ENCODE measurements around the gene CLEC4F. TPM values are rescaled to one million over a fixed set of nuclear protein-coding genes. Genes with fewer than 3 reads are reported as not detected.
"Not testable (repeated sequence)": the region's sequence is repeated elsewhere in the genome, so short reads cannot be mapped to it uniquely, and the experiment has no call there.

The CLEC4F gene
- total RNA-seq, 2 experiments from 2014 or later = not detected

DNA sequence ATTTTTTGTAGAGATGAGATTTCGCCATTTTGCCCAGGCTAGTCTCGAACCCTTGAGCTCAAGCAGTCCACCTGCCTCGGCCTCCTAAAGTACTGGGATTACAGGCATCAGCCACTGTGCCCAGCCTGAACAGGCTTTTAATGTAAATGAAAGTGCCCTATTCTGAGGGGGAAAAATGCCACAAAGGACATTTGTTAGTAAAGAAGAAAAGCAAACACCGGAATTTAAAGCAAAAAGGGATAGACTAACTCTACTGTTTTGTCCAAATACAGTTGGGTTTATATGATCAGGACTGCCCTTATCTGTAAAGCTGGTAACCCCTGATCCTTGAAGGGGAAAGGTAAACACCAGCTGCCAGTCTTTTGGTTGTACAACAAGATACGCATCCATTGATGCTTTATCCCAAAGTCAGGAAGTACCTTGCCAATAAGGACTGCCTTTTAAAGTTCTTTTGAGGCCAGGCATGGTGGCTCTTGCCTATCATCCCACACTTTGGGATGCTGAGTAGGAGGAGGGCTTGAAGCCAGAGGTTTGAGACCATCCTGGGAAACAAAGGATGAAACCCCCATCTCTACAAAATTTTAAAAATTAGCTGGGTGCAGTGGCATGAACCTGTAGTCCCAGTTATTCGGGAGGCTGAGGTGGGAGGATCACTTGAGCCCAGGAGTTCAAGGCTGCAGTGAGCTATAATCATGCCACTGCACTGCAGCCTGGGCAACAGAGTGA lies 13.1 kb downstream of the CLEC4F start:
- Mint-ChIP-seq H3K27me3 (peaks cover 4% of the 10 kb centered on the region), H3K4me3 (no peak overlapping the region), H3K36me3 (ENCODE audit: low read depth) (no peaks in the 10 kb centered on the region), H3K27ac (no peak overlapping the region), H3K4me1 (ENCODE audit: low read depth) (no peaks in the 10 kb centered on the region), H3K9me3 (no peaks in the 10 kb centered on the region)
- ChIA-PET CTCF (interaction anchor here (1.2 kb wide), 1 partner anchor 9 kb away, joined by 3 read pairs; no protein-coding TSS in a partner anchor), POLR2A (no interaction called here)
- TF ChIP-seq, protein P1, sequence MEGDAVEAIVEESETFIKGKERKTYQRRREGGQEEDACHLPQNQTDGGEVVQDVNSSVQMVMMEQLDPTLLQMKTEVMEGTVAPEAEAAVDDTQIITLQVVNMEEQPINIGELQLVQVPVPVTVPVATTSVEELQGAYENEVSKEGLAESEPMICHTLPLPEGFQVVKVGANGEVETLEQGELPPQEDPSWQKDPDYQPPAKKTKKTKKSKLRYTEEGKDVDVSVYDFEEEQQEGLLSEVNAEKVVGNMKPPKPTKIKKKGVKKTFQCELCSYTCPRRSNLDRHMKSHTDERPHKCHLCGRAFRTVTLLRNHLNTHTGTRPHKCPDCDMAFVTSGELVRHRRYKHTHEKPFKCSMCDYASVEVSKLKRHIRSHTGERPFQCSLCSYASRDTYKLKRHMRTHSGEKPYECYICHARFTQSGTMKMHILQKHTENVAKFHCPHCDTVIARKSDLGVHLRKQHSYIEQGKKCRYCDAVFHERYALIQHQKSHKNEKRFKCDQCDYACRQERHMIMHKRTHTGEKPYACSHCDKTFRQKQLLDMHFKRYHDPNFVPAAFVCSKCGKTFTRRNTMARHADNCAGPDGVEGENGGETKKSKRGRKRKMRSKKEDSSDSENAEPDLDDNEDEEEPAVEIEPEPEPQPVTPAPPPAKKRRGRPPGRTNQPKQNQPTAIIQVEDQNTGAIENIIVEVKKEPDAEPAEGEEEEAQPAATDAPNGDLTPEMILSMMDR (IDR thresholded peaks at IDR 0.05) = no peak
- intact Hi-C loops (cut with micrococcal nuclease) = no loop called here
- ATAC-seq (no peak), DNase-seq (no peak)

DNA sequence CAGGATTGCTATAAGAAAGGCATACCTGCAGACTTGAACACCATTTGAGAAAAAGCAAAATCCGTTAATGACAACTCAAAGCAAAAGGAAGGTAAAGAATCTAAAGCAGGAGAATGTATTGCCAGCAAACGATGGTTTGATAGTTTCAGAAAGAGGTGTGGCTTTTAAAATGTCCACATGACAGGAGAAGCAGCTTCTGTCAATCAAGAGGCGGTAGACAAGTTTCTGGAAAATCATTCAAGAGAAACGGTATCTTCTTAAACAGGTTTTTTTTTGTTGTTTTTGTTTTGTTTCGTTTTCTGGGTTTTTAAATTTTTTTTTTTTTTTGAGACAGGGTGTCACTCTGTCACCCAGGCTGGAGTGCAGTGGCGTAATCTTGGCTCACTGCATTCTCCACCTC lies 13.8 kb downstream of the CLEC4F start:
- H3K27me3 Mint-ChIP-seq = peaks cover 4% of the 10 kb centered on the region
- intact Hi-C loops (cut with micrococcal nuclease) = no loop called here
- DNase-seq (no peak), ATAC-seq (no peak)
- no peak overlapping the region for H3K4me3 Mint-ChIP-seq
- no peaks in the 10 kb centered on the region for H3K9me3 Mint-ChIP-seq
- H3K27ac Mint-ChIP-seq = no peak overlapping the region
- ChIA-PET CTCF (interaction anchor here (0.6 to 1.2 kb wide), 2 partner anchors 10 to 17 kb away, joined by 3 to 4 read pairs; no protein-coding TSS in a partner anchor), POLR2A (no interaction called here)
- TF ChIP-seq, protein P1 (IDR thresholded peaks at IDR 0.05) = no peak
- no peaks in the 10 kb centered on the region for H3K4me1 Mint-ChIP-seq (ENCODE audit: low read depth)
- no peaks in the 10 kb centered on the region for H3K36me3 Mint-ChIP-seq (ENCODE audit: low read depth)

DNA sequence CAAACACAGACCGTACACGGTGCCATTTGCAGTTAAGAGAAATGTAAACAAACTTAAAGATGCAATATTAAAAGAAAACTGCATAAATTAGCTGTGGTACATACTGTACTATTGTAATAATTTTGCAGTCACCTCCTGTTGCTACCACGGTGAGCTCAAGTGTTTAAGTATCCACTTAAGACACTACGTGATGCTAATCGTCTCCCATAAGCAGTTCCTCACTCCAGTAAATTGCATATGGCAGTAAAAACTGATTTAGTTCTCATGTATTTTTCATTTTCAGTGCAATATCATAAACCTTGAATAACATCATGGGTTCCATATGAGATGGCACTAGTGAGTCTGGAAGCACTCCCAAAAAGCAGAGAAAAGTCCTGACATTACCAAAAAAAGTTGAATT lies 14.4 kb downstream of the CLEC4F start:
- Mint-ChIP-seq H3K27me3 (peaks cover 4% of the 10 kb centered on the region), H3K36me3 (ENCODE audit: low read depth) (no peaks in the 10 kb centered on the region), H3K9me3 (no peaks in the 10 kb centered on the region), H3K27ac (no peak overlapping the region), H3K4me3 (no peak overlapping the region), H3K4me1 (ENCODE audit: low read depth) (no peaks in the 10 kb centered on the region)
- ATAC-seq (no peak), DNase-seq (no peak)
- ChIA-PET CTCF (interaction anchor here (0.6 to 1.1 kb wide), 2 partner anchors 17 to 142 kb away, joined by 3 to 4 read pairs; no protein-coding TSS in a partner anchor), POLR2A (no interaction called here)
- TF ChIP-seq, protein P1 (IDR thresholded peaks at IDR 0.05) = no peak
- intact Hi-C loops (cut with micrococcal nuclease) = no loop called here

DNA sequence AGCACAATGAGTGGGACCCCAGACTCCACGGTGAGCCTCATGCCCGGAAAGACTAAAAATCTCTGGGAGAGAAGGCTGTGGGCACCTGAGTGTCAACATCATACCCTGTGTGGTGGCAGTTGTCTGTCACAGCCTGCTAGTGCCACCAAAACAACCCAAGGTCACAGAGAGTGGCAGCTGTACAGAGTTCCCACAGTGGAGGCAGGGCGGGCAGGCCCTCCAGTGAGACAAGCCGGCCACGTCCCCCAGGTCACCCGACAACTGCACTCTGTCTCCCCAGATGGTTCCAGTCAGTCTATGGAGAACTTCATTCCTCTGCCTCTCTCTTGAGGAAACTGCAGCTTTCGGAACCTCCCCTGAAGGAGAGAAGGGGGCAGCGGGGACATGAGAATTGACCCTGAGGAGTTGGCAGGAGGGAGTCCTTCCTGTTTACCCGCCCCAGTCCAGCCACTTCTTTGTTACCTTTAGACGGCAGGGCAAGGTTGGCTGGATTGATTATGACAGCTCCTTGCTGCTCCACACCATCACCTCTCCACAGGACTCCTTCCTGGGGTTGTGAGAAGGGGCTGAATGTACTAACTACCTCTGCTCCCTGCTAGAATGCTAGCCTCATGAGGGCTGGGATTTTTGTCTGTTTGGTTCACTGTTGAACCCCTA lies 18.7 kb downstream of the CLEC4F start:
- Mint-ChIP-seq H3K4me1 (ENCODE audit: low read depth) (no peaks in the 10 kb centered on the region), H3K27ac (no peak overlapping the region), H3K4me3 (no peak overlapping the region), H3K9me3 (no peaks in the 10 kb centered on the region), H3K36me3 (ENCODE audit: low read depth) (no peaks in the 10 kb centered on the region), H3K27me3 (peaks cover 6% of the 10 kb centered on the region)
- no peak for ATAC-seq
- TF ChIP-seq, protein P1 (IDR thresholded peaks at IDR 0.05) = no peak
- ChIA-PET POLR2A (no interaction called here), CTCF (no interaction called here)
- intact Hi-C loops (cut with micrococcal nuclease) = no loop called here
- no peak for DNase-seq

DNA sequence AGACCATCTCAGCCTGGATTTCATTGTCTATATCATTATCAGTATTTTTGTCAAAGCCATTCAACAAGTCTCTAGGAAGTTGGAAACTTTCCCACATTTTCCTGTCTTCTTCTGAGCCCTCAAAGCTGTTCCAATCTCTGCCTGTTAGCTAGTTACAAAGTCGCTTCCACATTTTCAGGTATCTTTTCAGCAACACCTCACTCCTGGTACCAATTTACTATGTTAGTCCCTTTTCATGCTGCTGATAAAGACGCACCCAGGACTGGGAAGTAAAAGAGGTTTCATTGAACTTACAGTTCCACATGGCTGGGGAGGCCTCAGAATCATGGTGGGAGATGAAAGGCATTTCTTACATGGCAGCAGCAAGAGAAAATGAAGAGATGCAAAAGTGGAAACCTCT lies 20.7 kb downstream of the CLEC4F start:
- DNase-seq (no peak), ATAC-seq (no peak)
- Mint-ChIP-seq H3K4me1 (ENCODE audit: low read depth) (peaks cover 2% of the 10 kb centered on the region), H3K4me3 (no peak overlapping the region), H3K9me3 (no peaks in the 10 kb centered on the region), H3K27me3 (peaks cover 2% of the 10 kb centered on the region), H3K36me3 (ENCODE audit: low read depth) (no peaks in the 10 kb centered on the region), H3K27ac (no peak overlapping the region)
- TF ChIP-seq, protein P1 (IDR thresholded peaks at IDR 0.05) = no peak
- ChIA-PET CTCF (interaction anchor here (1.0 kb wide), 1 partner anchor 149 kb away, joined by 3 read pairs; no protein-coding TSS in a partner anchor), POLR2A (no interaction called here)
- intact Hi-C loops (cut with micrococcal nuclease) = no loop called here

DNA sequence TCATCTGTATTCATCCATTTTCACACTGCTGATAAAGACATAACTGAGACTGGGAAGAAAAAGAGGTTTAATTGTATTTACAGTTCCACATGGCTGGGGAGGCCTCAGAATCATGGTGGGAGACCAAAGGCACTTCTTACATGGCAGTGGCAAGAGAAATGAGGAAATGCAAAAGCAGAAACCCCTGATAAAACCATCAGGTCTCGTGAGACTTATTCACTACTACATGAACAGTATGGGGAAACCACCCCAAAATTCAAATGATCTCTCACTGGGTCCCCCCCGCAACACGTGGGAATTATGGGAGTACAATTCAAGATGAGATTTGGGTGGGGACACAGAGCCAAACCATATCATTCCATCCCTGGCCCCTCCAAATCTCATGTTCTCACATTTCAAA lies 22.4 kb downstream of the CLEC4F start:
- H3K36me3 Mint-ChIP-seq (ENCODE audit: low read depth); DNase-seq; H3K27ac Mint-ChIP-seq; H3K9me3 Mint-ChIP-seq; H3K4me3 Mint-ChIP-seq; intact Hi-C loops (cut with micrococcal nuclease); POLR2A ChIA-PET; H3K27me3 Mint-ChIP-seq; ATAC-seq; H3K4me1 Mint-ChIP-seq (ENCODE audit: low read depth): not testable (repeated sequence)
- CTCF ChIA-PET = interaction anchor here (3.0 kb wide), 1 partner anchor 63 kb away, joined by 10 read pairs; no protein-coding TSS in a partner anchor
